Measurements from ENCODE around the gene MSL1.
A peak's percentile ranks its signal among the peaks of the same experiment; 100 is the strongest.

The MSL1 gene

GRCh38 chr17:40177275-40177874, 55.6 kb downstream of the MSL1 start, which contains the start of gene RAPGEFL1:
Gene RAPGEFL1, plus strand, starts transcription at chr17:40177470. Its CDS starts 392 bp downstream, at chr17:40177862.
- no peak for DNase-seq (ENCODE audit: low spot score)
- Histone ChIP-seq H3K4me3 (peak within 1 kb of the TSS; percentile 68), H3K27ac (no peak within 1 kb of the TSS)
- TF ChIP-seq CTCF (IDR thresholded peaks at IDR 0.05): no peak

GRCh38 chr17:40178021-40178601, 56.3 kb downstream of the MSL1 start:
- TF ChIP-seq CTCF (IDR thresholded peaks at IDR 0.05): no peak
- Histone ChIP-seq H3K27ac (no peak overlapping the region), H3K4me3 (peak overlapping the region; percentile 68)
- DNase-seq (ENCODE audit: low spot score): no peak

GRCh38 chr17:40178660-40179059, 56.9 kb downstream of the MSL1 start:
- no peak overlapping the region for H3K4me3 ChIP-seq
- TF ChIP-seq CTCF (IDR thresholded peaks at IDR 0.05): no peak
- no peak overlapping the region for H3K27ac ChIP-seq
- DNase-seq (ENCODE audit: low spot score): no peak

- no peak for DNase-seq (ENCODE audit: low spot score)
- no peak overlapping the region for H3K4me3 ChIP-seq
- no peak overlapping the region for H3K27ac ChIP-seq
- TF ChIP-seq CTCF (IDR thresholded peaks at IDR 0.05): no peak
Measured at GRCh38 chr17:40179923-40180659, 58.3 kb downstream of the MSL1 start.

- DNase-seq (ENCODE audit: low spot score): no peak
- Histone ChIP-seq H3K27ac (no peak overlapping the region), H3K4me3 (no peak overlapping the region)
- TF ChIP-seq CTCF (IDR thresholded peaks at IDR 0.05): no peak
Measured at GRCh38 chr17:40180694-40181093, 58.9 kb downstream of the MSL1 start.

- no peak for TF ChIP-seq CTCF (IDR thresholded peaks at IDR 0.05)
- Histone ChIP-seq H3K4me3 (no peak overlapping the region), H3K27ac (no peak overlapping the region)
- no peak for DNase-seq (ENCODE audit: low spot score)
Measured at GRCh38 chr17:40181205-40181604, 59.4 kb downstream of the MSL1 start.
